Activated CD8-positive, alpha-beta T cell treated with anti-CD3 and anti-CD28 coated beads for 36 hours (primary cell): Measurements from ENCODE around the gene ADAMTS17. TPM values are rescaled to one million over a fixed set of nuclear protein-coding genes. Genes with fewer than 3 reads are reported as not detected.

ENCODE experiments used
- ATAC-seq: fragments of 200-7000 bp; cut with Tn5 transposase; one replicate; pipeline ENCODE4 v1.10.0; 2021; ENCODE audit warnings: mild to moderate bottlenecking, moderate library complexity
- CTCF ChIA-PET: fragments of 350-600 bp; sonication (Branson Sonifier 250); formaldehyde crosslinking; loops from one replicate; lab custom pipeline; 2021; ENCODE audit warnings: antibody characterized with exemption; lab: Charles Lee
- POLR2A ChIA-PET: fragments of 350-600 bp; sonication (Branson Sonifier 250); formaldehyde crosslinking; loops from one replicate; lab custom pipeline; 2021; ENCODE audit warnings: antibody characterized with exemption; lab: Charles Lee
- DNase-seq: peaks from one replicate; pipeline ENCODE4 v3.0.0-alpha.2; 2020
- H3K27ac Mint-ChIP-seq: one replicate; pipeline ENCODE4 v1.8.0; 2021; ENCODE audit warnings: mild to moderate bottlenecking, mixed read lengths
- H3K27me3 Mint-ChIP-seq: one replicate; pipeline ENCODE4 v1.8.0; 2021; ENCODE audit warnings: mixed read lengths
- H3K36me3 Mint-ChIP-seq: one replicate; pipeline ENCODE4 v1.8.0; 2021; ENCODE audit warnings: low read depth, mixed read lengths
- H3K4me1 Mint-ChIP-seq: one replicate; pipeline ENCODE4 v1.8.0; 2021; ENCODE audit warnings: low read depth, mixed read lengths
- H3K4me3 Mint-ChIP-seq: one replicate; pipeline ENCODE4 v1.8.0; 2021; ENCODE audit warnings: mild to moderate bottlenecking, moderate library complexity, mixed read lengths
- H3K9me3 Mint-ChIP-seq: one replicate; pipeline ENCODE4 v1.8.0; 2021; ENCODE audit warnings: mixed read lengths
- intact Hi-C: fragments of 100-400 bp; cut with micrococcal nuclease; formaldehyde crosslinking; loops from one replicate; pipeline ENCODE4 v1.10.0; 2022
- total RNA-seq, 2 experiments: library from RNA; stranded (reverse); gene quantifications; one replicate each; pipeline ENCODE4 v1.2.3, GENCODE V29; 2021
- TF ChIP-seq, protein P1 (sequence below): fragments of 200-600 bp; IDR thresholded peaks from one replicate; pipeline ENCODE4 v1.8.0; 2022; ENCODE audit warnings: antibody characterized with exemption, mild to moderate bottlenecking

Gene ADAMTS17
- total RNA-seq, 2 experiments from 2014 or later, result 0.60 to 1.5 TPM

DNA sequence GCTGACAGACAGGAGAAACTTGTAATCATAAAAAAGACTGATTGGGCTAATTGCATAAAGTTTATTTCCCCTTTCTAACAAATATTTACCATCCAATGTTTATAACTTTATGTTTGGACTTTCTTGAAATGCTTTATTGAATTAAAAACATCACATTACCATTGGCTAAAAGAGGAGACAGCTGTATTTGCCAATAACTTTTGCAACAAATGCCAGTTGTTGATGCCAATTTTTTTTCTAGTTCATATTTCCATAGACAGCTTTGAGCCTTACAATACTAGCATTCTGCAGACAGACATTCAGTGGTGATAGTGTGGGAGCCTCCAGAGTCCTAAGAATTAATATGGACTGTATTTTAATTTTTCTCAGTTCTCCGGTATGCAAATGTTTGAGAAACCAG lies 198.4 kb downstream of the ADAMTS17 start:
- CTCF ChIA-PET, result no interaction called here

DNA sequence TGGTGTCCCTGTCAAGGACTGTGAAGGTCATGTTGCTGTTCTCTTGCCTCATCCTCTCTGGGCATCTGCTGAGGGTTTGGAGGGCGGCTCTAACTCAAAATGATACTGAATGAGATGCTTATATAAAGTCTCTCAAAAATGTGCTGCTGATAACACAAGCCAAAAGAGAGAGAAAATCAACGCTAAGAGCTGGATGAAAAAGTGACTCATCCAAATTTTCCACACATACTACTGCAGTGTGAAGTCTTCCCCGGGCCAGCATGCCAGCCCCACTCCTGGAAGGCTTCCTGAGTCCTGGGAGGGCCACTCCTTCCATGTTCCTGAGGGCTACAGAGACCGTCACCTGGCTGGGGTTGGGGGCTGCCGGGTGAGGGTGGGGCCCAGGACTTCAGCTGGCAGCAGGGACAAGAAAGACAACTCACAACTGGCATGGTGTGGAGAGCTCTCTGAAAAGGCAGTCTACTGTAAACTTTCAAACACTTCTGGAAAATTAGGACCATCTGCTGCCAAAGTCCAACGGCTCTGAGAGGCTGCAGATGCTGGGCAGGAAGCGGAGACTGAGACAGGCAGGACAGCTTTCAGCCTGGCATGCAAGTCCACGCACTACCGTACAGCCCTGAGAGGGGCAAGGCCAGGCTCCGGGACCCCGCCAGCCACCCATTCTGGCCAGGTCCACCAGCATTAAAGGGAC lies 200.3 kb downstream of the ADAMTS17 start:
- no peak for DNase-seq
- Mint-ChIP-seq H3K9me3 (peaks cover 2% of the 10 kb centered on the region), H3K27ac (no peak overlapping the region), H3K4me3 (no peak overlapping the region), H3K4me1 (peaks cover 10% of the 10 kb centered on the region), H3K36me3 (peaks cover 2% of the 10 kb centered on the region), H3K27me3 (no peaks in the 10 kb centered on the region)
- ChIA-PET CTCF (interaction anchor here (0.5 to 0.6 kb wide), 2 partner anchors 14 to 76 kb away, joined by 3 read pairs; no protein-coding TSS in a partner anchor), POLR2A (no interaction called here)
- no peak for ATAC-seq
- intact Hi-C loops, result no loop called here
- TF ChIP-seq, protein P1, sequence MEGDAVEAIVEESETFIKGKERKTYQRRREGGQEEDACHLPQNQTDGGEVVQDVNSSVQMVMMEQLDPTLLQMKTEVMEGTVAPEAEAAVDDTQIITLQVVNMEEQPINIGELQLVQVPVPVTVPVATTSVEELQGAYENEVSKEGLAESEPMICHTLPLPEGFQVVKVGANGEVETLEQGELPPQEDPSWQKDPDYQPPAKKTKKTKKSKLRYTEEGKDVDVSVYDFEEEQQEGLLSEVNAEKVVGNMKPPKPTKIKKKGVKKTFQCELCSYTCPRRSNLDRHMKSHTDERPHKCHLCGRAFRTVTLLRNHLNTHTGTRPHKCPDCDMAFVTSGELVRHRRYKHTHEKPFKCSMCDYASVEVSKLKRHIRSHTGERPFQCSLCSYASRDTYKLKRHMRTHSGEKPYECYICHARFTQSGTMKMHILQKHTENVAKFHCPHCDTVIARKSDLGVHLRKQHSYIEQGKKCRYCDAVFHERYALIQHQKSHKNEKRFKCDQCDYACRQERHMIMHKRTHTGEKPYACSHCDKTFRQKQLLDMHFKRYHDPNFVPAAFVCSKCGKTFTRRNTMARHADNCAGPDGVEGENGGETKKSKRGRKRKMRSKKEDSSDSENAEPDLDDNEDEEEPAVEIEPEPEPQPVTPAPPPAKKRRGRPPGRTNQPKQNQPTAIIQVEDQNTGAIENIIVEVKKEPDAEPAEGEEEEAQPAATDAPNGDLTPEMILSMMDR, result no peak

More for the DNA sequence above, 198.4 kb downstream of the ADAMTS17 start:
- Mint-ChIP-seq H3K4me3 (no peak overlapping the region), H3K27me3 (no peaks in the 10 kb centered on the region), H3K27ac (no peak overlapping the region), H3K4me1 (peaks cover 10% of the 10 kb centered on the region), H3K36me3 (peaks cover 12% of the 10 kb centered on the region), H3K9me3 (peaks cover 17% of the 10 kb centered on the region)
- TF ChIP-seq, protein P1, result no peak
- POLR2A ChIA-PET, result no interaction called here
- intact Hi-C loops, result no loop called here
- DNase-seq (no peak), ATAC-seq (no peak)

GRCh38 chr15:100140527-100141308 lies 201.1 kb downstream of the ADAMTS17 start:
- Mint-ChIP-seq H3K4me3 (no peak overlapping the region), H3K9me3 (no peaks in the 10 kb centered on the region), H3K4me1 (peaks cover 10% of the 10 kb centered on the region), H3K27ac (no peak overlapping the region), H3K36me3 (no peaks in the 10 kb centered on the region), H3K27me3 (no peaks in the 10 kb centered on the region)
- intact Hi-C loops, result no loop called here
- ATAC-seq (no peak), DNase-seq (no peak)
- ChIA-PET POLR2A (no interaction called here), CTCF (interaction anchor here (0.5 to 2.1 kb wide), 2 partner anchors 75 to 197 kb away, joined by 3 to 6 read pairs; no protein-coding TSS in a partner anchor)
- TF ChIP-seq, protein P1, result no peak

DNA sequence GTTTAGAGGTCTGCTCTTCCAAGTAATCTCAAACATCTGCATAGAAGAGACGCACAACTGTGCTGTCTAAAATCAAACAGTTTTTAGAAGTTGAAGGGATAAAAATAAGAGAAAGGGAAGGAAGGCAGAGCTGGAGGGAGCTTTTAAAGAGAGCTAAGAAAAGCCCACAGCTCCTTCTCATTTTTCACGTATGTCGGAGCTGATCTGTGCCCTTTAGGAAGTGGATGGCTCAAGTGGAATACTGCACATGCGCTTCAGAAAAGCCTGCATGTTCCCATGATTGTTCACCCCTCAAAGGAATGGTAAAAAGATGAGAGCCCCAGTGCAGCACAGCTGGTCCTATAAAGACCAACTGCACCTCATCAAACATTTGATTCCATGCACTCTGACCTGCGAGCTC lies 207.2 kb downstream of the ADAMTS17 start:
- ATAC-seq (no peak), DNase-seq (no peak)
- ChIA-PET CTCF (interaction anchor here (4.6 kb wide), 1 partner anchor 204 kb away, joined by 13 read pairs; no protein-coding TSS in a partner anchor), POLR2A (no interaction called here)
- Mint-ChIP-seq H3K36me3 (no peaks in the 10 kb centered on the region), H3K9me3 (no peaks in the 10 kb centered on the region), H3K27ac (no peak overlapping the region), H3K4me1 (peaks cover 1% of the 10 kb centered on the region), H3K27me3 (no peaks in the 10 kb centered on the region), H3K4me3 (no peak overlapping the region)
- intact Hi-C loops, result loop anchor here (10.0 kb wide), 1 partner anchor 200 kb away; no protein-coding TSS in a partner anchor
- TF ChIP-seq, protein P1, result no peak
